SW480 (cell line): ENCODE measurements around the gene TPM4.
A peak's percentile ranks its signal among the peaks of the same experiment; 100 is the strongest.
"Not testable (repeated sequence)": the region's sequence is repeated elsewhere in the genome, so short reads cannot be mapped to it uniquely, and the experiment has no call there.

Experiments
- DNase-seq: peaks from one replicate; pipeline ENCODE4 v3.0.0-alpha.2; 2016; ENCODE audit warnings: low spot score

Gene TPM4

GRCh38 chr19:16098416-16098768 is 22.1 kb downstream of the TPM4 start:
- no peak for DNase-seq

- DNase-seq: no peak
Measured at GRCh38 chr19:16098821-16099220, 22.5 kb downstream of the TPM4 start.

DNA sequence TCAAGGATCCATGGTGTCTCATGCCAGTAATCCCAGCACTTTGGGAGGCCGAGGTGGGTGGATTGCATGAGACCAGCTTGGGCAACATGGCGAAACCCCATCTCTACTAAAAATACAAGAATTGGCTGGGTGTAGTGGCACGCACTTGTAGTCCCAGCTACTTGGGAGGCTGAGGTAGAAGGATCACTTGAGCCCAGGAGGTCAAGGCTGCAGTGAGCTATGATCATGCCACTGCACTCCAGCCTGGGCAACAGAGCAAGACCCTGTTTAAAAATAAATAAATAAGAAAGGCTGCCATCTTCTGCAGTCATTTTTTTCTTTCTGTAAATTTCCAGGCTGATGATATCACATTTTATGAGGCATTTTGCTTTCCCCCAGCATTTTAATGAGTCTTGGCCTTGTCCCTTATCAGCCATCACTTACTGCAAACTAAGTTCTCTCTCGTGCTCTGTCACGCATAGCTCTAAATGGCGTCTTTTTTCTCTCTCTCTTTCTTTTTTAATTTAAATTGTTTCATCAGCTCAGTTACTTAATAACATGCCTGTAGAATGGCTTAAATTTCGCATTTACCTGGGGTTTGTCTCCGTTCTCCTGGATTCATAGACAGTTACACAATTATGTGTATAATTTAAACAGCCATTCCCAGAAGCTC is 23.1 kb downstream of the TPM4 start:
- DNase-seq: not testable (repeated sequence)

- DNase-seq: no peak
Measured at GRCh38 chr19:16100524-16100923, 24.2 kb downstream of the TPM4 start.

DNA sequence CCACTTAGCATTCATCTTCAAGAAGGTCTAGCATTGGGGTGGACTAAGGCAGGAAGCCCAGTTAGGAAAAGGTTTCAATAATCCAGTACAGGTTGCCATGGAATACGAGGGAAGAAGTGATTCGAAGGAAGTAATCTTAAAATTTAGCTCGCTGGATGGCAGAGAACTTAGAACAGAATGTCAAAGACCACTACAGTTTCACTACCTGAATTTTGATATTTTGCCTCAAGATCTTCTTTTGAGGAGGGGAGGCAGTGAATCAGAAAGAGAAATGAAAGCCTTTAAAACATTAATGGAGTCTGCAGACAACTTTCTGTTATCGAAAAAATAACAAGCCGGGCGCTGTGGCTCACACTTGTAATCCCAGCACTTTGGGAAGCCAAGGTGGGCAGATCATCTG is 28.4 kb downstream of the TPM4 start:
- DNase-seq: no peak

- peak; percentile 74 for DNase-seq
Measured at GRCh38 chr19:16106121-16106520, 29.8 kb downstream of the TPM4 start.

DNA sequence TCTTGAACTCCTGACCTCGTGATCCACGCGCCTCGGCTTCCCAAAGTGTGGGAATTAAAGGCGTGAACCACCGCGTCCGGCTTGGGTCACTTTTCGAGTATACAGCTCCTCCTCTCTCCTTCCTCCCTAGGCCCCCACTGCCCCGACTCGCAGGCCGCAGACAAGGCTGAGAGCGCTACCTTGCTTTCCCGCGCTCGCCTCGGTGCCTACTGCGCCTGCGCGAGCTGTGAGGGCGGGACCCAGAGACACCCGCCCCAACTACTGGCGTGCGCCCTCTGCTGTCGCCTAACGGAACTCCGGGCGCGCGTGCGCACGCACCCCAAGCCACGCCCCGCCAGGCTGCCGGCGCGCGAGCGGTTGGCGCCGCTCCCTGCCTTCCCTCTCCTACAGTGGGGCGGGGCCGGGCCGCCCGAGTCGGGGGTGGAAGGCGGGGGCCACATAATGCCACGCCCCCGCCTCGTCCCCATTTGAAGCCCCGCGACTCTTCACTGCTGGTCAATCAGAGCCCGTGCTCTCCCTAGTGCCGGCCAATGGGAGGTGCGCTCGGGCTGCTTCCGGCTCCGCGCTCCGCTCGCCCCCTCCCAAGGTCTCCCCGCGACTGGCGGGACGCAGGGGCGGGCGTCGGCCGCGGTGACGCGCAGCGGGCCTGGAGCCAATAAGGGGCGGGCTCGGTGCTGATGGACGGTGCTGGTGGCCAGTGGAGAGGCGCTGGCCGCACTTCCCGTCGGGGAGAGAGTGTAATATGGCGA is 35.0 kb downstream of the TPM4 start, which contains the start of gene RAB8A:
Gene RAB8A, plus strand, starts transcription at position 730 of the 749 bp plus-strand sequence. Its CDS starts 13 bp downstream, at position 743.
- DNase-seq: peak; percentile 99

DNA sequence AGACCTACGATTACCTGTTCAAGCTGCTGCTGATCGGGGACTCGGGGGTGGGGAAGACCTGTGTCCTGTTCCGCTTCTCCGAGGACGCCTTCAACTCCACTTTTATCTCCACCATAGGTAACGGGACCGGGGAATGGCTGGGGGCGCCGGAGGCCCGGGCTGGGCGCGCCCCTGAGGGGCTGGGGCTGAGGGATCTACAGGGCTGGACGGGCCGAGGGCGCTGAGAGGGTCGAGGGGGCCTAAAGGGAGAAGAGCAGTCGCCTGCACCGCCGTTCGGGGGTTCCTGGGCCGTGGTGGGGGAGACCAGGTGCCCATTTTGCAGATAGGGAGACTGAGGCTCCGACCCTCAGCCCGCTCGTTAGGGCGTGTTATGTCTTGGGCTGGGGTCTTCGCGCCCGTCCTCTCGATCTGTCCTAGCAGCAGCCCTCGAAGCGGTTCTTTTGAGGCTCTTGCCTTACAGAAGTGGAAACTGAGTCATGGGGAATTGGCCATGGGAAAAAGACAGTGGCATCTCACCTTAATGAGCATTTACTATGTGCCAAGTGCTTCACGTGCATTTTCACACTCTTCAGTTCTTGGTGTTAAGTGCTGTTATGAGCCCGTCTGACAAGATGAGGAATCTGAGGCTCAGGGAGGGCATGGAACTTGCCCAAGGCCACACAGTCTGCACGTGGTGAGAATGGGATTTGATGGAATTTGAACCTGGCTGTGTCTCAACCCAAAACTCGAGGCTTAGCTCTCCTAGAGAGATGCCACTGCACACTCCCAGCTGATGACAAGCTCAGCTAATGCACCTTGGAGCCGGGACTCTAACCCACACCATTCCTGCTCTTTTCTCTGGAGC is 35.8 kb downstream of the TPM4 start:
- no peak for DNase-seq

- no peak for DNase-seq
Measured at GRCh38 chr19:16112778-16113177, 36.5 kb downstream of the TPM4 start.

DNA sequence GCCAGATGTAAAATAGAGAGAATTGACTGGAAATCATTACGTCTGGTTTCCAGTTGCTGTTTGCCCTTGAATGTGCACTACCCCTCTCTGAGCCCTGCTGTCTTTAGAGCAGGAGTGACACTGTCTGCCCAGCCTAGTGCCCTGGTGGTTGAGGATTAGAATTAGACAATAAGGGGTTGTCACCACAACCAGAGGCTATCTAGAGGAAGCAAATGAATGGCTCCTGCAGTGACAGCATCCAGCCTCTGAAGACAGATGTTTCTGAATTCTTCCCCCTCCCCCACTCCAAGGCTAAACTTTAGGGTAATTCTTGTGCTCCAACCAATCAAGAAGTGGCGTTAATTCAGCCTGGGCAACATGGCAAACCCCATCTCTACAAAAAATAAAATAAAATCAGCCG is 37.4 kb downstream of the TPM4 start:
- no peak for DNase-seq

DNA sequence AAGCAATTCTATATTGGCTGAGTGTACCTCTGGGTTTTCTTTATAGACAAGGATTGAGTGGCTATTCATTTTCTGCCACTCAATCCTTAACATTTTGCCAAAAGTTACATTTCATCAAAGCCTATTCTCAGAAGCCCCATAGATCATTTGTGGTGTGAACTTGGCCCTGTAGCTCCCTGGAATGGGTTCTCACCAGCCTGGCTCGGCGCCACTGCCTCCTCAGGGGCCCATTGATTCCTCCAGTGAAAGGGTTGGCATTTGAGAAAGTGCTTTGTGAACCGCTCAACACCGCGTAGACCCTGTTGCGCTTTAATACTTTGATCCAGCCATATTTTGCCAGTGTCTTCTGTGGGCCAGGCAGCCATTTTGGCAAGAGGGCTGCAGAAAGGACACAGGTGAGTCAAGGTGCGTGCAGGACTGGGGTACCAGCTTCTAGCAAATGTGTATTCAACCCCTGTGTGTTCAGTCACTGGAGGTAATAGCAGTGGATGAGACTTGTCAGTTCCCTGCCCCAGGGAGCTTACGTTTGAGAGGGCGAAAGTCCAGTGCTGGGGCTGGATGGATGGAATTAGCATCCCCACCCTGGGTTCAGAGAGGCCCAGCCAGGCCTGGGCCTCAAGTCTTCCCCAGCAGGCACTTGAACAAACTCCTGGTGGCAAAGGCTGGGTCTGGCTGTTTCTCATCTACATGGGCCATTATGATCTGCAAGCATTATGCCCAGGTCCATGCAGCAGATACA is 39.2 kb downstream of the TPM4 start:
- no peak for DNase-seq

- no peak for DNase-seq
Measured at GRCh38 chr19:16116067-16116466, 39.8 kb downstream of the TPM4 start.

DNA sequence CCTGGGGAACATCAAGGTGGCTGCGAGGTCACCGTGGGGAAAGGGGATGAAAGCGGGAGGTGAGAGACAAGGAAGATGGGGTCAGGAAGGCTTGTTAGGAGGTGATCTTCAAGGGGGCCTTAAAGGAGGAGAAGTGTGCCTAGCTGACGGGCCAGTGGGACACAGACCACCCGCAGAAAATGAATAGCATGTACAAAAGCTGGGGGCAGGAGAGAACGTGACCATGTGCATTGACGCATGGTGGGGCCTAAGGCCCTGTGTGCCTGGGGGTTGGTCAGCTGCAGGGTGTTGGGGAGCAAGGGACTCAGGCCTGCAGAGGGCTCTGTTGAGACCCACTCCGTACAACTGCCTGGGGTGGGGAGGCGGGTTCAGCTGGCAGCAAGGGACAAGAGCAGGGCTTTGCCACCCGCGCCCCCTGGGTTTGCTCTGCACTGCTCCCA is 41.3 kb downstream of the TPM4 start:
- DNase-seq: no peak

- no peak for DNase-seq
Measured at GRCh38 chr19:16118489-16119033, 42.3 kb downstream of the TPM4 start.

DNA sequence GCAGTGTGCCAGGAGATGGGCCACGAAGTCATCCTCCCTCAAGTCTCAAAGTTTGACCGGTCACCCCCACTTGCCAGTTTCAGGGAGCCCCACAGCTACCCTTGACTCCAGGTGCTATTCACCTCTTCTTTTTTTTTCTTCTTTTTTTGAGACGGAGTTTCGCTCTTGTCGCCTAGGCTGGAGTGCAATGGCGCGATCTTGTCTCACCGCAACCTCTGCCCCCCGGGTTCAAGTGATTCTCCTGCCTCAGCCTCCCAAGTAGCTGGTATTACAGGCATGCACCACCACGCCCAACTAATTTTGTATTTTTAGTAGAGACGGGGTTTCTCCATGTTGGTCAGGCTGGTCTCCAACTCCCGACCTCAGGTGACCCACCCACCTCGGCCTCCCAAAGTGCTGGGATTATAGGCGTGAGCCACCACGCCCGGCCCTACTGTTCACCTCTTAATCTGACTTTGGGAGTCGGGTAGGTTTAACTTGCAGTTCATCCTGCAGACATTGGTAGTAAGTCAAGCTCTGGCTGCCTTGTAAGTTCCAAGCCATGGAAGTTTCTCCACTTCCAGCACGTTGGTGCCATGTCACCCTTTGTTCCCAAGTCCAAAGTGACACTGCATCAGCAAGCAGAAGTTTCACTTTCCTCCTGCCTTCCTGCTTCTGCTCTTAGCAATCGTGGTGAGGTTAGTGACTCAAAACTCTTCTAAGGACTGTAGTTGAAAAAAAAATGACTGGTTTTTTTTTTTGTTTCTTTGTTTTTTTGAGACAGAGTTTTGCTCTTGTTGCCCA is 43.0 kb downstream of the TPM4 start:
- not testable (repeated sequence) for DNase-seq

GRCh38 chr19:16121141-16121540 is 44.8 kb downstream of the TPM4 start:
- DNase-seq: no peak

- DNase-seq: no peak
Measured at GRCh38 chr19:16121967-16122366, 45.7 kb downstream of the TPM4 start.

- DNase-seq: no peak
Measured at GRCh38 chr19:16124953-16125352, 48.7 kb downstream of the TPM4 start.

DNA sequence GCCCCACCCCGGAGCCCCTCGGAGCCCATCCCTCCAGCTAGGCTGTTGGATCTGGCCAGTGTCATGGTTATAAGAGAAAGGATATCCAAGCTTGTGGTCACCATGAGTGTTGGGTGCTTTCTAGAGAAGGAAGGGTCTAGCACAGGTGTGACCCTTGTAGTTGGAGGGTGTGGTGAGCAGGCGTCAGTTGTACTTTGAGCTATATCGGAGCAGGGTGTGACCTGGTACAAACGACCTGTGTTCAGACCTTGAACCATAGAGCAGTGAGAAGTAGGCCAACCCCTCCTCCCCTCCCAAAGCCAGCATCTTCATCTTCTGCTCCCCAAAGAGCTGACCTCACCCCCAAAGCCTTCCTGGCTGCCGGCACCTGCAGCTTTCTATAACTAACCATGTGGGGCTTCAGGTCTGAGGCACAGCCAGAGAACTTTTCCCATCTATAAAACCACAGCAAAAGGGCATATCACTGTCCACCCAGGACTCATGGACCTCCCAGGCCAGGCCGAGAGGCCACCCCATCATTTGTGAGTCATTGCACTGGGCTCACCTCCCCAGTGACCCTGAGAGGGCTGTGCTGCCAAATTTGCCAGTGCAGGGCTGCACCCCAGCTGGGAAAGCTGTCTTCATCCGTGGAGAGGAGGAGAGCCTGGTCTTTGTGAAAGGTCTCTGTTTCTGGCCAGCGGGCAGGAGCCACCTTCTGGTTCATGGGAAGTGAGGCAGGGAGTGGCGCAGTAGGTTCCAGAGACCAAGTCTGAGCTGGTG is 49.6 kb downstream of the TPM4 start:
- DNase-seq: no peak

DNA sequence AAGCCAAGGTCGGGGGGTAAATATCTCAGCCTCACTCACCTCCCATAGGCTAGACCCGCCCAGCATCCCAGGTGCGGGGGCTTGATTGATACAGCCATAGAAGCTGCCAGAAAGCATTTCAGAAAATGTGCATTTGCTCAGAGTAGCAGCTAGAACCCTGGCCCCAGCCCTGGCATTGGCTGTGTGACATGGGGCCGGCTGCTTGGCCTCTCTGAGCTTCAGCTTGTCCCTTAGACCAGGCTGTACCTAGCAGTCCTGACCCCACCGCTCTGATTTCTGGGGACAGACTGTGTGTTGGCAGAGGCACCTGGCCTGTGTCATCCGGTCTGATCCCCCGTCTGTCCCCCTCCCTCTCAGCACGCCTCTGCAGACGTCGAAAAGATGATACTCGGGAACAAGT is 50.8 kb downstream of the TPM4 start:
- DNase-seq: no peak
